Transverse colon (tissue), 3 donors: ENCODE measurements around the gene CYB561.

Source experiments
- POLR2A ChIP-seq: fragments of 450-650 bp; IDR thresholded peaks from one replicate; pipeline ENCODE4 v1.6.1; 2016; ENCODE audit warnings: antibody characterized with exemption, mild to moderate bottlenecking, moderate library complexity
- POLR2AphosphoS5 ChIP-seq, 3 donors: sonication (generic); formaldehyde crosslinking; IDR thresholded peaks; one replicate each; pipeline ENCODE4 v1.6.1; 2016; ENCODE audit warnings: antibody characterized with exemption in 3 of 3

DNA sequence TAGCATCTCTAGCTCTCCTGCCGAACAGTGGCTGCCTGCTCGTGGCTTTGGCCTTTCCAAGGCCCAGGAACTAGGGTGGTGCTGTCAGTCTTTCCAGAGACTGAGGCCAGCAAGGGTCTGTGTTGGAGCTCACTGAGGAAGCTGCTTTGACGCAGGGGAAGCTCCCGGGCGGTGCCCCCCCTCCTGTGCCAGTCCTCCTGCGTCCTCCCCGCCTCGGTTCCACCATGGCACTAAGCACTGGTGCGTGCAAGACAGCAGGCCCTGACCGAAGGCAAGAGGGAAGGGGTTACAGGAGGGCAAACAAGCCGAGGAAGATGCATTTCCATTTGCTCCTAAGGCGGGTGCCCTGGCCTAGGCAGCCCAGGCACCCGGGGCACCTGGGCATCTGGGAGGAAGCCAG, 4.5 kb downstream of the CYB561 start:
- TF ChIP-seq POLR2AphosphoS5 (IDR thresholded peaks at IDR 0.05) (no peak), POLR2A (no peak)
